ENCODE measurements around the gene NRL. TPM values are rescaled to one million over a fixed set of nuclear protein-coding genes. Genes with fewer than 3 reads are reported as not detected.
A peak's percentile ranks its signal among the peaks of the same experiment; 100 is the strongest.

The NRL gene
- total and polyA plus RNA-seq, 9 of the 15 experiments (the other 6 are each of a cell fraction or from before 2014, with no cell fraction given) = 0.07 to 2.7 (median 1.4) TPM; not detected in 1

DNA sequence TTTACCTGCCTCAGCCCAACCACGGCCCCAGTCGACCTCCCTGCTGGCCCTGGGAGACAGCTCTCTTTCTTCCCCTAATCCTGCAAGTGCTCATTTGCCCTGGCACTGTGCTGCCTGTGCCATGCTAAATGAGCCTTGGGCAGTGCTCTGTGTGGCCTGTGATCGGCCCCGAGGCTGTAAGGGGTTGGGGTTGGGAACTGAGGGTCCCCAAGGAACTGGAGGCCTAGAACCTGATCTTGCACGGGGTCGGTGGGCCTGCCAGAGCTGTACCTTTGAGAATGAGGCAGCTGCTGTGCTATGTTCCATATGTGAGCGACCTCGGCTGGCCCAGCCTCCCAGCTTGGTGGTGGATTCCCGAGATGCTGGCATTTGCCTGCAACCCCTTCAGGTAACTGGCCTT is 35.3 kb upstream of the NRL start:
- no TSS peak for BruUV-seq (replicated peaks)
- intact Hi-C loops (cut with micrococcal nuclease) = no loop called here

DNA sequence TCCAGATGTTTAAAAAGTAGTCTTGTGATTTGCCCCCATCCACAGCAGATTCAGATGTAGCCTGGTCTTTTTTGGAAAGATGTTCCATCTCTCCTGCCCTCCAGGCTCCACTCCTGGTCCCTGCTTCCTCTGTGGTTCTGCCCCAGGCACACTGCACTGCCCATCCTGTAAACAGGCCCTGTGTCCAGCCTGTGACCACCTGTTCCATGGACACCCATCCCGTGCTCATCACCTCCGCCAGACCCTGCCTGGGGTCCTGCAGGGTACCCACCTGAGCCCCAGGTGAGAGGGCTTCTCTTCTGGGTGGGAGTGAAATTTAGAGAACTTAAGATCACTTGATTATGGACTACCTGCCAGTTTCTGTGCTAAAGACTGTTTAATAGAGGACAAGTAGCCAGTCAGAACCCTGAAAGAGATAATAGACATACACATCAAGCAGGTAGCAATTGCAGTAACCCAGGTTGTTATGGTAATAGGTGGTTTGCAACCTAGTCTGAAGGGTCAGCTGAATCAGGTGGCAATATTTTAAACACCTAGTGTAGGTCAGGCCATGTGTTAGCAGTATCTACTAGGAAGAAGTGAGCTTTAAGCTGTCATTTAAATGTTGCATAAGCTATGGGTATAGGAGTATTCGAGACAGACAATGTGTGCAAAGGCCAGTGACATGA is 34.7 kb upstream of the NRL start:
- DNase-seq (ENCODE audit: extremely low read depth in 1 of 4, low spot score in 3 of 4) (no peak), ATAC-seq (no peak), FAIRE-seq (no peak)
- Histone ChIP-seq H2AFZ (ENCODE audit: low read depth, low read length) (no peak overlapping the region), H3K27ac (ENCODE audit: extremely low read depth, low read depth, low read length) (no peak overlapping the region), H4K20me1 (replicated peaks; ENCODE audit: control insufficient read depth, insufficient read depth, low read length) (no peaks in the 10 kb centered on the region), H3K79me2 (ENCODE audit: control insufficient read depth, insufficient read depth, low read length) (peaks cover 34% of the 10 kb centered on the region), H3K4me2 (ENCODE audit: insufficient read depth, low read length) (no peak overlapping the region), H3K4me3 (no peak overlapping the region), H3K36me3 (ENCODE audit: control insufficient read depth, insufficient read depth, low read length) (peaks cover 48% of the 10 kb centered on the region; the same call in 2 of the 3 replicates), H3K9ac (ENCODE audit: insufficient read depth in 1 of 2, low read depth in 2 of 2, low read length in 2 of 2) (no peak overlapping the region), H3K9me1 (ENCODE audit: control insufficient read depth, insufficient read depth, low read length) (peaks cover 5% of the 10 kb centered on the region), H3K9me3 (replicated peaks; ENCODE audit: control insufficient read depth, insufficient read depth, low read depth, low read length) (no peaks in the 10 kb centered on the region), H3K27me3 (ENCODE audit: control insufficient read depth in 2 of 2, insufficient read depth in 2 of 2, low read length in 2 of 2) (no peaks in the 10 kb centered on the region), H3K4me1 (replicated peaks in 1 of 2; ENCODE audit: control insufficient read depth in 2 of 2, insufficient read depth in 2 of 2, low read length in 2 of 2) (peaks cover 17 to 35% of the 10 kb centered on the region in 2 experiments; a peak in 4 of 5 replicates)
- 77% methylated on average over 3 of the region's 3 CpGs for WGBS (ENCODE audit: insufficient coverage, low coverage, missing lambda C conversion rate)
- intact Hi-C loops (cut with micrococcal nuclease) = loop anchor here (10.0 kb wide), 1 partner anchor 55 kb away; the partner anchor contains the start of gene PCK2
- ChIA-PET POLR2A (interaction anchor here (0.5 to 1.2 kb wide), 2 partner anchors 8 to 12 kb away, joined by 4 read pairs; partner anchors contain the start of gene EMC9), CTCF (ENCODE audit: low intra/inter-chr PET ratio) (no interaction called here)
- no TSS peak for BruUV-seq (replicated peaks)
- in situ Hi-C loops (cut with MboI) = no loop called here
- no peak for TF ChIP-seq FOSL1 (tag; conservative IDR thresholded peaks at IDR 0.05)
- no peak for TF ChIP-seq NFE2L1 (tag; IDR thresholded peaks at IDR 0.05; ENCODE audit: borderline replicate concordance, low read depth)
- TF ChIP-seq, protein P1, sequence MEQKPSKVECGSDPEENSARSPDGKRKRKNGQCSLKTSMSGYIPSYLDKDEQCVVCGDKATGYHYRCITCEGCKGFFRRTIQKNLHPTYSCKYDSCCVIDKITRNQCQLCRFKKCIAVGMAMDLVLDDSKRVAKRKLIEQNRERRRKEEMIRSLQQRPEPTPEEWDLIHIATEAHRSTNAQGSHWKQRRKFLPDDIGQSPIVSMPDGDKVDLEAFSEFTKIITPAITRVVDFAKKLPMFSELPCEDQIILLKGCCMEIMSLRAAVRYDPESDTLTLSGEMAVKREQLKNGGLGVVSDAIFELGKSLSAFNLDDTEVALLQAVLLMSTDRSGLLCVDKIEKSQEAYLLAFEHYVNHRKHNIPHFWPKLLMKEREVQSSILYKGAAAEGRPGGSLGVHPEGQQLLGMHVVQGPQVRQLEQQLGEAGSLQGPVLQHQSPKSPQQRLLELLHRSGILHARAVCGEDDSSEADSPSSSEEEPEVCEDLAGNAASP (IDR thresholded peaks at IDR 0.05) = no peak
- no peak for TF ChIP-seq CHCHD3 (CRISPR knock-in tag; IDR thresholded peaks at IDR 0.05)
- no peak for TF ChIP-seq DIDO1 (tag; IDR thresholded peaks at IDR 0.05; ENCODE audit: low read depth)
- TF ChIP-seq SRSF9 (IDR thresholded peaks at IDR 0.05; ENCODE audit: borderline replicate concordance, low read depth, low read length) = no peak
- no peak for TF ChIP-seq ZNF24 (IDR thresholded peaks at IDR 0.05)

More for the DNA sequence above, 35.3 kb upstream of the NRL start:
- in situ Hi-C loops (cut with MboI) = no loop called here
- Histone ChIP-seq H3K4me3 (no peak overlapping the region), H4K20me1 (replicated peaks; ENCODE audit: control insufficient read depth, insufficient read depth, low read length) (no peaks in the 10 kb centered on the region), H2AFZ (ENCODE audit: low read depth, low read length) (no peak overlapping the region), H3K9me3 (replicated peaks; ENCODE audit: control insufficient read depth, insufficient read depth, low read depth, low read length) (no peaks in the 10 kb centered on the region), H3K4me2 (ENCODE audit: insufficient read depth, low read length) (no peak overlapping the region), H3K9ac (ENCODE audit: insufficient read depth in 1 of 2, low read depth in 2 of 2, low read length in 2 of 2) (peak overlapping the region in 1 of 2 experiments; percentile 50; a peak in 1 of 4 replicates), H3K36me3 (ENCODE audit: control insufficient read depth, insufficient read depth, low read length) (peaks cover 49% of the 10 kb centered on the region; the same call in 2 of the 3 replicates), H3K27ac (ENCODE audit: extremely low read depth, low read depth, low read length) (no peak overlapping the region), H3K4me1 (replicated peaks in 1 of 2; ENCODE audit: control insufficient read depth in 2 of 2, insufficient read depth in 2 of 2, low read length in 2 of 2) (peaks cover 12 to 33% of the 10 kb centered on the region in 2 experiments; a peak in 4 of 5 replicates), H3K9me1 (ENCODE audit: control insufficient read depth, insufficient read depth, low read length) (peaks cover 5% of the 10 kb centered on the region), H3K27me3 (ENCODE audit: control insufficient read depth in 2 of 2, insufficient read depth in 2 of 2, low read length in 2 of 2) (no peaks in the 10 kb centered on the region), H3K79me2 (ENCODE audit: control insufficient read depth, insufficient read depth, low read length) (peaks cover 28% of the 10 kb centered on the region)
- POLR2A ChIA-PET = interaction anchor here (0.5 to 1.2 kb wide), 2 partner anchors 9 to 13 kb away, joined by 4 read pairs; partner anchors contain the start of gene EMC9
- CTCF ChIA-PET (ENCODE audit: low intra/inter-chr PET ratio) = no interaction called here
- TF ChIP-seq YBX1 (IDR thresholded peaks at IDR 0.05) = no peak
- TF ChIP-seq ZNF41 (CRISPR knock-in tag; conservative IDR thresholded peaks at IDR 0.05) = no peak
- TF ChIP-seq SIN3B (IDR thresholded peaks at IDR 0.05; ENCODE audit: low read depth) = no peak
- TF ChIP-seq RBFOX2 (IDR thresholded peaks at IDR 0.05; ENCODE audit: low read depth, low read length) = 0 out of 2 replicates have a peak, but pooled peaks have one; percentile 25
- DNase-seq (ENCODE audit: extremely low read depth in 1 of 4, low spot score in 3 of 4) (no peak), FAIRE-seq (no peak), ATAC-seq (no peak)
- WGBS (ENCODE audit: insufficient coverage, low coverage, missing lambda C conversion rate) = 100% methylated on average over 5 of the region's 9 CpGs
